Neural cell (in vitro differentiated cells): ENCODE results near the gene DNMT3A.

Experiments
- EP300 ChIP-seq: fragments of 450-650 bp; conservative IDR thresholded peaks from 2 replicates; pipeline ENCODE4 v1.6.1; 2014; ENCODE audit warnings: antibody characterized with exemption, mild to moderate bottlenecking, moderate library complexity; ENCODE audit not compliant: poor library complexity, severe bottlenecking
- EZH2 ChIP-seq: fragments of 200-600, 300-800 bp; shearing (Covaris generic), sonication (generic); IDR thresholded peaks from 2 replicates; pipeline ENCODE4 v1.6.1; 2014; ENCODE audit warnings: antibody characterized with exemption, low read length, borderline replicate concordance, mild to moderate bottlenecking; ENCODE audit not compliant: insufficient read depth, poor library complexity, severe bottlenecking
- POLR2AphosphoS5 ChIP-seq: IDR thresholded peaks from 2 replicates; pipeline ENCODE4 v1.6.1; 2012
- RAD21 ChIP-seq: fragments of 450-650 bp; conservative IDR thresholded peaks from 2 replicates; pipeline ENCODE4 v1.6.1; 2014; ENCODE audit warnings: antibody characterized with exemption, mild to moderate bottlenecking, moderate library complexity
- SMC3 ChIP-seq: fragments of 450-650 bp; conservative IDR thresholded peaks from 2 replicates; pipeline ENCODE4 v1.6.1; 2014; ENCODE audit warnings: antibody characterized with exemption, mild to moderate bottlenecking, moderate library complexity; ENCODE audit not compliant: poor library complexity
- TAF1 ChIP-seq: IDR thresholded peaks from 2 replicates; pipeline ENCODE4 v1.6.1; 2012; ENCODE audit warnings: low read depth
- TF ChIP-seq, protein P1 (sequence below): fragments of 450-650 bp; IDR thresholded peaks from 2 replicates; pipeline ENCODE4 v1.5.1; 2014; ENCODE audit warnings: antibody characterized with exemption, mild to moderate bottlenecking, moderate library complexity; ENCODE audit not compliant: poor library complexity, severe bottlenecking

- TF ChIP-seq POLR2AphosphoS5 (no peak), EZH2 (no peak), EP300 (no peak), RAD21 (no peak), TAF1 (no peak), SMC3 (no peak)
- TF ChIP-seq, protein P1, sequence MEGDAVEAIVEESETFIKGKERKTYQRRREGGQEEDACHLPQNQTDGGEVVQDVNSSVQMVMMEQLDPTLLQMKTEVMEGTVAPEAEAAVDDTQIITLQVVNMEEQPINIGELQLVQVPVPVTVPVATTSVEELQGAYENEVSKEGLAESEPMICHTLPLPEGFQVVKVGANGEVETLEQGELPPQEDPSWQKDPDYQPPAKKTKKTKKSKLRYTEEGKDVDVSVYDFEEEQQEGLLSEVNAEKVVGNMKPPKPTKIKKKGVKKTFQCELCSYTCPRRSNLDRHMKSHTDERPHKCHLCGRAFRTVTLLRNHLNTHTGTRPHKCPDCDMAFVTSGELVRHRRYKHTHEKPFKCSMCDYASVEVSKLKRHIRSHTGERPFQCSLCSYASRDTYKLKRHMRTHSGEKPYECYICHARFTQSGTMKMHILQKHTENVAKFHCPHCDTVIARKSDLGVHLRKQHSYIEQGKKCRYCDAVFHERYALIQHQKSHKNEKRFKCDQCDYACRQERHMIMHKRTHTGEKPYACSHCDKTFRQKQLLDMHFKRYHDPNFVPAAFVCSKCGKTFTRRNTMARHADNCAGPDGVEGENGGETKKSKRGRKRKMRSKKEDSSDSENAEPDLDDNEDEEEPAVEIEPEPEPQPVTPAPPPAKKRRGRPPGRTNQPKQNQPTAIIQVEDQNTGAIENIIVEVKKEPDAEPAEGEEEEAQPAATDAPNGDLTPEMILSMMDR = no peak
Observed at GRCh38 chr2:25236736-25237135, 105.0 kb downstream of the DNMT3A start.
